Liver (tissue), 3 donors: ENCODE results near the gene PLCB4.

Source experiments
- EGR1 ChIP-seq, 2 donors: IDR thresholded peaks; 2 replicates each; pipeline ENCODE4 v1.6.1; 2016 to 2018; ENCODE audit warnings: antibody characterized with exemption in 2 of 2, low read depth in 2 of 2
- FOXA1 ChIP-seq: IDR thresholded peaks from 2 replicates; pipeline ENCODE4 v1.6.1; 2016; ENCODE audit warnings: antibody characterized with exemption
- GABPA ChIP-seq, 2 donors: IDR thresholded peaks in 1 of 2; conservative IDR thresholded peaks in 1 of 2; 2 replicates each; pipeline ENCODE4 v1.6.1; 2016; ENCODE audit warnings: antibody characterized with exemption in 2 of 2, mild to moderate bottlenecking in 1 of 2, moderate library complexity in 1 of 2
- JUND ChIP-seq, 2 donors: IDR thresholded peaks; 2 replicates each; pipeline ENCODE4 v1.6.1; 2016; ENCODE audit warnings: antibody characterized with exemption in 2 of 2
- RAD21 ChIP-seq, 2 donors: IDR thresholded peaks; 2 replicates each; pipeline ENCODE4 v1.6.1; 2016; ENCODE audit warnings: antibody characterized with exemption in 2 of 2, mild to moderate bottlenecking in 2 of 2
- RXRA ChIP-seq, 2 donors: IDR thresholded peaks; 2 replicates each; pipeline ENCODE4 v1.6.1; 2017 to 2018; ENCODE audit warnings: antibody characterized with exemption in 2 of 2, mild to moderate bottlenecking in 1 of 2
- SP1 ChIP-seq: IDR thresholded peaks from 2 replicates; pipeline ENCODE4 v1.6.1; 2018; ENCODE audit warnings: antibody characterized with exemption, mild to moderate bottlenecking
- TAF1 ChIP-seq: conservative IDR thresholded peaks from 2 replicates; pipeline ENCODE4 v1.6.1; 2016; ENCODE audit warnings: antibody characterized with exemption, mild to moderate bottlenecking
- YY1 ChIP-seq: IDR thresholded peaks from 2 replicates; pipeline ENCODE4 v1.6.1; 2016; ENCODE audit warnings: antibody characterized with exemption, mild to moderate bottlenecking
- TF ChIP-seq, protein P1 (sequence below): IDR thresholded peaks from 2 replicates; pipeline ENCODE4 v1.6.1; 2016; ENCODE audit warnings: antibody characterized with exemption
- TF ChIP-seq, protein P2 (sequence below): fragments of 150-350 bp; IDR thresholded peaks from 2 replicates; pipeline ENCODE4 v1.5.1; 2017; ENCODE audit warnings: improper control_type of control experiment, low read depth, low read length; ENCODE audit not compliant: missing input control
- TF ChIP-seq, protein P3 (sequence below): IDR thresholded peaks from 2 replicates; pipeline ENCODE4 v1.6.1; 2016; ENCODE audit warnings: antibody characterized with exemption, mild to moderate bottlenecking
- TF ChIP-seq, protein P4 (sequence below): IDR thresholded peaks from 2 replicates; pipeline ENCODE4 v1.6.1; 2016; ENCODE audit warnings: antibody characterized with exemption
- TF ChIP-seq, protein P5 (sequence below): IDR thresholded peaks from 2 replicates; pipeline ENCODE4 v1.6.1; 2016; ENCODE audit warnings: antibody characterized with exemption
- donor health status: healthy.
- donor health status: healthy.

DNA sequence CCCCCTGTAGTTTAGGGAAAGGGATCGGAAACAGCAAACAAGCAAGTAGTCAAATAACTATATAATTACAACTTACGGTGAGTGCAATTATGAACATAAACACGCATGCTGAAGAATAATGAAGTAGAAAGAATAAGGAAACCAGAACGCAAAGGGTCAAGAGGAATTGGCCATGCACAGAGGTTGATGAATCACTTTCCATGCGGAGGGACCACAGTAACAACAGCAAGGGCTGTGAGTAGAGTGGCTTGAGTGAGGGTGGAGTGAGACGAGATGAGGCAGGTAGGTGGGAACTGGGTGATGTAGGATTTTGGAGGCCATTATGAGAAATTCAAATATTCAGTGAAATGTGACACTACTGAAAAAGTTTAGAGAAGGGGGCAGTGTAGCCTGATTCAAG, 333.3 kb downstream of the PLCB4 start:
- TF ChIP-seq, protein P1, sequence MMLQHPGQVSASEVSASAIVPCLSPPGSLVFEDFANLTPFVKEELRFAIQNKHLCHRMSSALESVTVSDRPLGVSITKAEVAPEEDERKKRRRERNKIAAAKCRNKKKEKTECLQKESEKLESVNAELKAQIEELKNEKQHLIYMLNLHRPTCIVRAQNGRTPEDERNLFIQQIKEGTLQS = no peak
- TF ChIP-seq, protein P2, sequence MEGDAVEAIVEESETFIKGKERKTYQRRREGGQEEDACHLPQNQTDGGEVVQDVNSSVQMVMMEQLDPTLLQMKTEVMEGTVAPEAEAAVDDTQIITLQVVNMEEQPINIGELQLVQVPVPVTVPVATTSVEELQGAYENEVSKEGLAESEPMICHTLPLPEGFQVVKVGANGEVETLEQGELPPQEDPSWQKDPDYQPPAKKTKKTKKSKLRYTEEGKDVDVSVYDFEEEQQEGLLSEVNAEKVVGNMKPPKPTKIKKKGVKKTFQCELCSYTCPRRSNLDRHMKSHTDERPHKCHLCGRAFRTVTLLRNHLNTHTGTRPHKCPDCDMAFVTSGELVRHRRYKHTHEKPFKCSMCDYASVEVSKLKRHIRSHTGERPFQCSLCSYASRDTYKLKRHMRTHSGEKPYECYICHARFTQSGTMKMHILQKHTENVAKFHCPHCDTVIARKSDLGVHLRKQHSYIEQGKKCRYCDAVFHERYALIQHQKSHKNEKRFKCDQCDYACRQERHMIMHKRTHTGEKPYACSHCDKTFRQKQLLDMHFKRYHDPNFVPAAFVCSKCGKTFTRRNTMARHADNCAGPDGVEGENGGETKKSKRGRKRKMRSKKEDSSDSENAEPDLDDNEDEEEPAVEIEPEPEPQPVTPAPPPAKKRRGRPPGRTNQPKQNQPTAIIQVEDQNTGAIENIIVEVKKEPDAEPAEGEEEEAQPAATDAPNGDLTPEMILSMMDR = no peak
- TF ChIP-seq JUND (IDR thresholded peaks at IDR 0.05) (no peak), TAF1 (no peak), YY1 (no peak), RAD21 (IDR thresholded peaks at IDR 0.05) (no peak), SP1 (no peak), GABPA (IDR thresholded peaks at IDR 0.05 in 1 of 2, conservative IDR thresholded peaks at IDR 0.05 in 1 of 2) (no peak), EGR1 (IDR thresholded peaks at IDR 0.05; ENCODE audit: low read depth in 2 of 2) (no peak), RXRA (IDR thresholded peaks at IDR 0.05) (no peak), FOXA1 (no peak)
- TF ChIP-seq, protein P3, sequence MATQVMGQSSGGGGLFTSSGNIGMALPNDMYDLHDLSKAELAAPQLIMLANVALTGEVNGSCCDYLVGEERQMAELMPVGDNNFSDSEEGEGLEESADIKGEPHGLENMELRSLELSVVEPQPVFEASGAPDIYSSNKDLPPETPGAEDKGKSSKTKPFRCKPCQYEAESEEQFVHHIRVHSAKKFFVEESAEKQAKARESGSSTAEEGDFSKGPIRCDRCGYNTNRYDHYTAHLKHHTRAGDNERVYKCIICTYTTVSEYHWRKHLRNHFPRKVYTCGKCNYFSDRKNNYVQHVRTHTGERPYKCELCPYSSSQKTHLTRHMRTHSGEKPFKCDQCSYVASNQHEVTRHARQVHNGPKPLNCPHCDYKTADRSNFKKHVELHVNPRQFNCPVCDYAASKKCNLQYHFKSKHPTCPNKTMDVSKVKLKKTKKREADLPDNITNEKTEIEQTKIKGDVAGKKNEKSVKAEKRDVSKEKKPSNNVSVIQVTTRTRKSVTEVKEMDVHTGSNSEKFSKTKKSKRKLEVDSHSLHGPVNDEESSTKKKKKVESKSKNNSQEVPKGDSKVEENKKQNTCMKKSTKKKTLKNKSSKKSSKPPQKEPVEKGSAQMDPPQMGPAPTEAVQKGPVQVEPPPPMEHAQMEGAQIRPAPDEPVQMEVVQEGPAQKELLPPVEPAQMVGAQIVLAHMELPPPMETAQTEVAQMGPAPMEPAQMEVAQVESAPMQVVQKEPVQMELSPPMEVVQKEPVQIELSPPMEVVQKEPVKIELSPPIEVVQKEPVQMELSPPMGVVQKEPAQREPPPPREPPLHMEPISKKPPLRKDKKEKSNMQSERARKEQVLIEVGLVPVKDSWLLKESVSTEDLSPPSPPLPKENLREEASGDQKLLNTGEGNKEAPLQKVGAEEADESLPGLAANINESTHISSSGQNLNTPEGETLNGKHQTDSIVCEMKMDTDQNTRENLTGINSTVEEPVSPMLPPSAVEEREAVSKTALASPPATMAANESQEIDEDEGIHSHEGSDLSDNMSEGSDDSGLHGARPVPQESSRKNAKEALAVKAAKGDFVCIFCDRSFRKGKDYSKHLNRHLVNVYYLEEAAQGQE = no peak
- TF ChIP-seq, protein P4, sequence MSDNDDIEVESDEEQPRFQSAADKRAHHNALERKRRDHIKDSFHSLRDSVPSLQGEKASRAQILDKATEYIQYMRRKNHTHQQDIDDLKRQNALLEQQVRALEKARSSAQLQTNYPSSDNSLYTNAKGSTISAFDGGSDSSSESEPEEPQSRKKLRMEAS = no peak
- TF ChIP-seq, protein P5, sequence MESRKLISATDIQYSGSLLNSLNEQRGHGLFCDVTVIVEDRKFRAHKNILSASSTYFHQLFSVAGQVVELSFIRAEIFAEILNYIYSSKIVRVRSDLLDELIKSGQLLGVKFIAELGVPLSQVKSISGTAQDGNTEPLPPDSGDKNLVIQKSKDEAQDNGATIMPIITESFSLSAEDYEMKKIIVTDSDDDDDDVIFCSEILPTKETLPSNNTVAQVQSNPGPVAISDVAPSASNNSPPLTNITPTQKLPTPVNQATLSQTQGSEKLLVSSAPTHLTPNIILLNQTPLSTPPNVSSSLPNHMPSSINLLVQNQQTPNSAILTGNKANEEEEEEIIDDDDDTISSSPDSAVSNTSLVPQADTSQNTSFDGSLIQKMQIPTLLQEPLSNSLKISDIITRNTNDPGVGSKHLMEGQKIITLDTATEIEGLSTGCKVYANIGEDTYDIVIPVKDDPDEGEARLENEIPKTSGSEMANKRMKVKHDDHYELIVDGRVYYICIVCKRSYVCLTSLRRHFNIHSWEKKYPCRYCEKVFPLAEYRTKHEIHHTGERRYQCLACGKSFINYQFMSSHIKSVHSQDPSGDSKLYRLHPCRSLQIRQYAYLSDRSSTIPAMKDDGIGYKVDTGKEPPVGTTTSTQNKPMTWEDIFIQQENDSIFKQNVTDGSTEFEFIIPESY = no peak
